ENCODE measurements around the gene CCDC24. TPM values are rescaled to one million over a fixed set of nuclear protein-coding genes. Genes with fewer than 3 reads are reported as not detected.

CCDC24 gene
- total and polyA plus RNA-seq, 9 of the 15 experiments (the other 6 are each of a cell fraction or from before 2014, with no cell fraction given), result 0.31 to 4.5 (median 1.5) TPM

DNA sequence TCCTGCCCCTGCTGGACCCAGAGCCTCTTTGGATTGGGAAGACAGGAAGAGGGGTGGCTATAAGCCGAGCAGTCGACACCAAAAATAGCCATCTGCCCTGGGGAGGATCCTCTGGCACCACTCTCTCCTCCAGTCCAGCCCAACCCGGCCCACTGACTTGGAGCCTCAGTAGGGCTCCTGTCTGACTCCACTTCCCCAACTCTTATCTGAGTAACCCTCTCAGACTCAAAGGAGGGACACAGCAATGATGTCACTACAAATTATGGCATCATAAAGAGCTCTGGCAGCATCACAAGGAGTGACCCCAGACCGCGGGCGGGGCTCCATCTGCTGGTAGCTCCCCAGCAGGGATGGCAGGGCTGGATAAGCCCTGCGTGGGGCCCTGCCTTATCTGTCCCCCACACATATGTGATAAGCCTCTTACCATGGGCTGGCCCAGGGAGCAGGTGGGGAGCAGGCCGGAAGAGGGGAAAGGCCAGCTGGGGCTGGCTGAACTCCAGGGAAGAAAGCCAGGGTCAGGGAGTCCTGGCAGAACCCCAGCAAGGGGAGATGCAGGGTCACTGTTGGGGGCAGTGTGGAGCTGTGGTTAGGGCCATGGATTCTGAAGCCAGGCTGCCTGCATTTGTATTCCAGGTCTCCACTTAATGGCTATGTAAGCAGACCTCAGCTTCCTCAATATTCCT, 44.5 kb downstream of the CCDC24 start (continued):
- TF ChIP-seq ZNF551 (CRISPR knock-in tag; IDR thresholded peaks at IDR 0.05) (no peak), CEBPB (tag; IDR thresholded peaks at IDR 0.05) (peak; percentile 62), ARID1B (IDR thresholded peaks at IDR 0.05) (peak; percentile 100), PHF21A (IDR thresholded peaks at IDR 0.05; ENCODE audit: borderline replicate concordance, low read depth) (peak; percentile 97), ZNF282 (CRISPR knock-in tag; IDR thresholded peaks at IDR 0.05) (no peak), NRF1 (conservative IDR thresholded peaks at IDR 0.05 in 1 of 2, IDR thresholded peaks at IDR 0.05 in 1 of 2) (peak; percentile 71 to 74), HDAC3 (IDR thresholded peaks at IDR 0.05; ENCODE audit: borderline replicate concordance, partially characterized antibody) (peak; percentile 99), OTX1 (CRISPR knock-in tag; IDR thresholded peaks at IDR 0.05) (peak; percentile 97), CEBPG (CRISPR knock-in tag; IDR thresholded peaks at IDR 0.05) (no peak; the same call in 1 of the 2 replicates), CEBPG (tag; conservative IDR thresholded peaks at IDR 0.05 in 1 of 2, IDR thresholded peaks at IDR 0.05 in 1 of 2) (peak in 1 of 2 experiments; percentile 71; a peak in 1 of 4 replicates), ZBTB17 (CRISPR knock-in tag; IDR thresholded peaks at IDR 0.05) (peak; percentile 93), EP400 (IDR thresholded peaks at IDR 0.05) (peak; percentile 88), SRSF9 (IDR thresholded peaks at IDR 0.05; ENCODE audit: borderline replicate concordance, low read depth, low read length) (no peak), MYC (IDR thresholded peaks at IDR 0.05; ENCODE audit: low read depth, low read length) (peak; percentile 93), MYC (CRISPR knock-in tag; IDR thresholded peaks at IDR 0.05; ENCODE audit: borderline replicate concordance, low read depth) (0 out of 2 replicates have a peak, but pooled peaks have one; percentile 3), MAFK (IDR thresholded peaks at IDR 0.05; ENCODE audit: low read length) (peak; percentile 47), NR2C2 (CRISPR knock-in tag; IDR thresholded peaks at IDR 0.05) (peak; percentile 69; the same call in 1 of the 2 replicates), NR2C2 (tag; IDR thresholded peaks at IDR 0.05) (peak; percentile 95)
- TF ChIP-seq, protein P1, sequence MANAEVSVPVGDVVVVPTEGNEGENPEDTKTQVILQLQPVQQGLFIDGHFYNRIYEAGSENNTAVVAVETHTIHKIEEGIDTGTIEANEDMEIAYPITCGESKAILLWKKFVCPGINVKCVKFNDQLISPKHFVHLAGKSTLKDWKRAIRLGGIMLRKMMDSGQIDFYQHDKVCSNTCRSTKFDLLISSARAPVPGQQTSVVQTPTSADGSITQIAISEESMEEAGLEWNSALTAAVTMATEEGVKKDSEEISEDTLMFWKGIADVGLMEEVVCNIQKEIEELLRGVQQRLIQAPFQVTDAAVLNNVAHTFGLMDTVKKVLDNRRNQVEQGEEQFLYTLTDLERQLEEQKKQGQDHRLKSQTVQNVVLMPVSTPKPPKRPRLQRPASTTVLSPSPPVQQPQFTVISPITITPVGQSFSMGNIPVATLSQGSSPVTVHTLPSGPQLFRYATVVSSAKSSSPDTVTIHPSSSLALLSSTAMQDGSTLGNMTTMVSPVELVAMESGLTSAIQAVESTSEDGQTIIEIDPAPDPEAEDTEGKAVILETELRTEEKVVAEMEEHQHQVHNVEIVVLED (CRISPR knock-in tag; IDR thresholded peaks at IDR 0.05), result peak; percentile 81
- TF ChIP-seq, protein P2, sequence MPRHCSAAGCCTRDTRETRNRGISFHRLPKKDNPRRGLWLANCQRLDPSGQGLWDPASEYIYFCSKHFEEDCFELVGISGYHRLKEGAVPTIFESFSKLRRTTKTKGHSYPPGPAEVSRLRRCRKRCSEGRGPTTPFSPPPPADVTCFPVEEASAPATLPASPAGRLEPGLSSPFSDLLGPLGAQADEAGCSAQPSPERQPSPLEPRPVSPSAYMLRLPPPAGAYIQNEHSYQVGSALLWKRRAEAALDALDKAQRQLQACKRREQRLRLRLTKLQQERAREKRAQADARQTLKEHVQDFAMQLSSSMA (CRISPR knock-in tag; IDR thresholded peaks at IDR 0.05), result 0 out of 2 replicates have a peak, but pooled peaks have one; percentile 68
- TF ChIP-seq, protein P3, sequence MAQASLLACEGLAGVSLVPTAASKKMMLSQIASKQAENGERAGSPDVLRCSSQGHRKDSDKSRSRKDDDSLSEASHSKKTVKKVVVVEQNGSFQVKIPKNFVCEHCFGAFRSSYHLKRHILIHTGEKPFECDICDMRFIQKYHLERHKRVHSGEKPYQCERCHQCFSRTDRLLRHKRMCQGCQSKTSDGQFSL (CRISPR knock-in tag; IDR thresholded peaks at IDR 0.05), result no peak
- TF ChIP-seq, protein P3 (tag; IDR thresholded peaks at IDR 0.05), result no peak
